K562 (cell line): ENCODE results near the gene TAF7L. TPM values are rescaled to one million over a fixed set of nuclear protein-coding genes. Genes with fewer than 3 reads are reported as not detected.

ENCODE experiments used
- ATAC-seq: fragments of 200-7000 bp; cut with Tn5 transposase; 3 replicates; pipeline ENCODE4 v1.9.1; 2020; ENCODE audit warnings: moderate library complexity
- BruUV-seq: library from RNA; stranded (reverse); fragments of 400-500 nt; replicated peaks from 2 replicates; lab custom pipeline; 2021; lab: Mats Ljungman, UMichigan
- CTCF ChIA-PET: fragments of 300-600 bp; formaldehyde crosslinking; extraction: SDS; loops from one replicate; lab custom pipeline; 2021; ENCODE audit warnings: low intra/inter-chr PET ratio; lab: Yijun Ruan, JAX
- POLR2A ChIA-PET: fragments of 300-600, 350-650 bp; sonication (Branson Sonifier 250); formaldehyde crosslinking; extraction: SDS; loops from one replicate; lab custom pipeline; 2021; ENCODE audit warnings: antibody characterized with exemption, inconsistent platforms; lab: Yijun Ruan, JAX
- DNase-seq, 4 experiments: peaks; one replicate each; pipeline versions ENCODE4 v3.0.0 to v3.0.0-alpha.2; 2011 to 2018; ENCODE audit warnings: low spot score in 3 of 4, mixed read lengths in 3 of 4; ENCODE audit errors: extremely low read depth in 1 of 4
- FAIRE-seq: peaks from 2 replicates; lab custom pipeline; 2011; peaks lifted over from hg19 to GRCh38; lab: Jason Lieb, UNC
- H2AFZ ChIP-seq: 2 replicates; pipeline ENCODE4 v1.6.0; 2011; ENCODE audit warnings: low read depth, low read length, control low read depth, inconsistent platforms
- H3K27ac ChIP-seq: fragments of 200-600 bp; 3 replicates; pipeline ENCODE4 v1.8.0; 2011; ENCODE audit warnings: low read depth, mild to moderate bottlenecking, control low read depth, inconsistent platforms, low read length, moderate library complexity, mixed read lengths; ENCODE audit errors: extremely low read depth
- H3K27me3 ChIP-seq, 2 experiments: fragments of 300-600 bp in 1 of 2; 2 replicates in 1 of 2; 3 replicates in 1 of 2; pipeline versions ENCODE4 v1.6.0 to v1.8.0; 2011; ENCODE audit warnings: inconsistent platforms in 2 of 2, low read length in 2 of 2, mild to moderate bottlenecking in 1 of 2, mixed read lengths in 1 of 2, moderate library complexity in 1 of 2; ENCODE audit not compliant: control insufficient read depth in 2 of 2, insufficient read depth in 2 of 2
- H3K36me3 ChIP-seq: fragments of 300-600 bp; 3 replicates; pipeline ENCODE4 v1.8.0; 2011; ENCODE audit warnings: mild to moderate bottlenecking, low read length, inconsistent platforms; ENCODE audit not compliant: control insufficient read depth, insufficient read depth
- H3K4me1 ChIP-seq, 2 experiments: fragments of 200-600 bp in 1 of 2; replicated peaks in 1 of 2; 2 replicates in 1 of 2; 3 replicates in 1 of 2; pipeline versions ENCODE4 v1.5.1 to v1.8.0; 2011; ENCODE audit warnings: inconsistent platforms in 2 of 2, low read length in 2 of 2, mild to moderate bottlenecking in 1 of 2, mixed read lengths in 1 of 2, moderate library complexity in 1 of 2; ENCODE audit not compliant: control insufficient read depth in 2 of 2, insufficient read depth in 2 of 2
- H3K4me2 ChIP-seq: 2 replicates; pipeline ENCODE4 v1.6.1; 2011; ENCODE audit warnings: low read length, control low read depth, inconsistent platforms, mixed read lengths; ENCODE audit not compliant: insufficient read depth
- H3K4me3 ChIP-seq: fragments of 200-600 bp; sonication (generic), shearing (Covaris generic); 2 replicates; pipeline ENCODE4 v1.5.1; 2016; ENCODE audit warnings: control low read depth, inconsistent platforms
- H3K79me2 ChIP-seq: fragments of 200-600 bp; 3 replicates; pipeline ENCODE4 v1.8.0; 2011; ENCODE audit warnings: low read length, inconsistent platforms; ENCODE audit not compliant: control insufficient read depth, insufficient read depth
- H3K9ac ChIP-seq, 2 experiments: 2 replicates each; pipeline versions ENCODE4 v1.6.0 to v1.6.1; 2011; ENCODE audit warnings: low read depth in 2 of 2, low read length in 2 of 2, control low read depth in 1 of 2, inconsistent platforms in 1 of 2, mild to moderate bottlenecking in 1 of 2, mixed read lengths in 1 of 2; ENCODE audit not compliant: insufficient read depth in 1 of 2
- H3K9me1 ChIP-seq: one replicate; pipeline ENCODE4 v1.6.0; 2011; ENCODE audit warnings: inconsistent platforms, mild to moderate bottlenecking, low read length, moderate library complexity; ENCODE audit not compliant: control insufficient read depth, insufficient read depth
- H3K9me3 ChIP-seq: replicated peaks from 2 replicates; pipeline ENCODE4 v1.5.1; 2011; ENCODE audit warnings: low read depth, low read length, inconsistent platforms; ENCODE audit not compliant: control insufficient read depth, insufficient read depth
- H4K20me1 ChIP-seq: replicated peaks from 2 replicates; pipeline ENCODE4 v1.6.1; 2011; ENCODE audit warnings: low read length, inconsistent platforms, mixed read lengths; ENCODE audit not compliant: control insufficient read depth, insufficient read depth
- ELK1 ChIP-seq: sonication (generic); formaldehyde crosslinking; IDR thresholded peaks from 2 replicates; pipeline ENCODE4 v1.8.1; 2022; ENCODE audit warnings: missing genetic modification reagents
- GABPA ChIP-seq: fragments of 200-800 bp; sonication (Bioruptor generic); conservative IDR thresholded peaks from 2 replicates; pipeline ENCODE4 v1.6.1; 2016; ENCODE audit warnings: low read depth, missing genetic modification characterization, missing compliant biosample characterization
- GATA2 ChIP-seq: sonication (generic); formaldehyde crosslinking; IDR thresholded peaks from 2 replicates; pipeline ENCODE4 v1.4.0; 2020; ENCODE audit warnings: mild to moderate bottlenecking, missing genetic modification reagents
- HDAC3 ChIP-seq: fragments of 450-650 bp; IDR thresholded peaks from 2 replicates; pipeline ENCODE4 v1.6.1; 2018; ENCODE audit warnings: borderline replicate concordance, mild to moderate bottlenecking, moderate library complexity; ENCODE audit not compliant: partially characterized antibody
- LCOR ChIP-seq: sonication (generic); formaldehyde crosslinking; IDR thresholded peaks from 2 replicates; pipeline ENCODE4 v1.8.0; 2022; ENCODE audit warnings: mild to moderate bottlenecking, missing genetic modification reagents
- MCM3 ChIP-seq: fragments of 450-650 bp; IDR thresholded peaks from 2 replicates; pipeline ENCODE4 v1.6.1; 2016
- NR1H2 ChIP-seq: sonication (generic); formaldehyde crosslinking; IDR thresholded peaks from 2 replicates; pipeline ENCODE4 v1.4.0; 2020; ENCODE audit warnings: mild to moderate bottlenecking, missing genetic modification reagents
- NR3C1 ChIP-seq: sonication (generic); formaldehyde crosslinking; IDR thresholded peaks from 2 replicates; pipeline ENCODE4 v1.8.1; 2022; ENCODE audit warnings: missing genetic modification reagents
- PTBP1 ChIP-seq: fragments of 200-400 bp; formaldehyde crosslinking; IDR thresholded peaks from 2 replicates; pipeline ENCODE4 v1.6.1; 2017; ENCODE audit warnings: low read depth, low read length
- RBM14 ChIP-seq: fragments of 200-400 bp; formaldehyde crosslinking; IDR thresholded peaks from 2 replicates; pipeline ENCODE4 v1.6.1; 2018; ENCODE audit warnings: low read depth, mild to moderate bottlenecking, low read length, moderate library complexity, borderline replicate concordance; ENCODE audit not compliant: insufficient read depth
- SLC30A9 ChIP-seq: fragments of 250-450 bp; sonication (Bioruptor Pico); IDR thresholded peaks from 2 replicates; pipeline ENCODE4 v1.8.0; 2022; ENCODE audit warnings: mild to moderate bottlenecking, moderate library complexity
- SNIP1 ChIP-seq: fragments of 450-650 bp; IDR thresholded peaks from 2 replicates; pipeline ENCODE4 v1.7.1; 2017; ENCODE audit warnings: low read depth, mild to moderate bottlenecking
- TCFL5 ChIP-seq: fragments of 250-450 bp; sonication (Bioruptor Pico); conservative IDR thresholded peaks from 2 replicates; pipeline ENCODE4 v1.6.1; 2021; ENCODE audit warnings: mild to moderate bottlenecking, moderate library complexity, matching md5 sums
- THRAP3 ChIP-seq: fragments of 450-650 bp; IDR thresholded peaks from 2 replicates; pipeline ENCODE4 v1.6.1; 2016; ENCODE audit warnings: mild to moderate bottlenecking, inconsistent platforms, borderline replicate concordance
- ZNF175 ChIP-seq: fragments of 200-800 bp; sonication (Bioruptor generic); IDR thresholded peaks from 2 replicates; pipeline ENCODE4 v1.6.1; 2016; ENCODE audit warnings: low read depth, mild to moderate bottlenecking, missing genetic modification characterization, missing compliant biosample characterization
- ZNF778 ChIP-seq: fragments of 450-650 bp; formaldehyde crosslinking; IDR thresholded peaks from 2 replicates; pipeline ENCODE4 v1.4.0; 2020; ENCODE audit warnings: mild to moderate bottlenecking, moderate library complexity
- WGBS: fragments of 100-300 bp; shearing (Covaris generic); methylation state at CpG from one replicate; pipeline ENCODE4 v1.1.6; 2016; ENCODE audit warnings: low coverage, mixed read lengths; ENCODE audit not compliant: insufficient coverage; ENCODE audit errors: missing lambda C conversion rate; 5-methylcytosine and 5-hydroxymethylcytosine counted together
- in situ Hi-C: fragments of 300-500 bp; cut with MboI; formaldehyde crosslinking; loops from 4 replicates; pipeline ENCODE4 v1.15.0; 2018; ENCODE audit warnings: inconsistent platforms, mixed read lengths
- intact Hi-C: fragments of 100-400 bp; cut with micrococcal nuclease; formaldehyde crosslinking; loops from 2 replicates; pipeline ENCODE4 v1.14.2; 2022
- polyA plus RNA-seq, 8 experiments: library from polyadenylated mRNA; depleted of rRNA in 4 of 8; stranded (reverse) in 5 of 8; unstranded in 3 of 8; fragments of >200 nt; fragmentation: Nextera tagmentation in 2 of 8; fragmentation: Illumina TruSeq in 1 of 8; extraction: Ambion mirVana in 2 of 8; extraction: Trizol in 1 of 8; gene quantifications; 2 replicates each; pipeline versions ENCODE4 v1.2.1 to v1.2.3, GENCODE V29; 2011 to 2014; ENCODE audit warnings: inconsistent platforms in 1 of 8, missing spikeins in 1 of 8
- total RNA-seq, 7 experiments: library from RNA; depleted of rRNA in 6 of 7; stranded (reverse); fragments of >200 nt in 6 of 7; fragmentation: Illumina TruSeq in 2 of 7; extraction: Trizol in 2 of 7; gene quantifications; 2 replicates each; pipeline versions ENCODE4 v1.2.1 to v1.2.3, GENCODE V29; 2011 to 2021; ENCODE audit warnings: low replicate concordance in 1 of 7
- TF ChIP-seq, protein P1 (sequence below): fragments of 250-450 bp; sonication (Bioruptor Pico); IDR thresholded peaks from 2 replicates; pipeline ENCODE4 v1.6.1; 2021; ENCODE audit warnings: mild to moderate bottlenecking
- TF ChIP-seq, protein P2 (sequence below): sonication (generic); formaldehyde crosslinking; IDR thresholded peaks from 2 replicates; pipeline ENCODE4 v1.8.0; 2022; ENCODE audit warnings: missing genetic modification reagents, mild to moderate bottlenecking, borderline replicate concordance
- TF ChIP-seq, protein P3 (sequence below), 3 experiments: IDR thresholded peaks in 2 of 3; conservative IDR thresholded peaks in 1 of 3; 2 replicates each; pipeline ENCODE4 v1.5.1; 2011 to 2012; ENCODE audit warnings: low read length in 3 of 3, mild to moderate bottlenecking in 3 of 3, control low read depth in 2 of 3, improper control_type of control experiment in 1 of 3, inconsistent platforms in 1 of 3, low read depth in 1 of 3, mixed read lengths in 1 of 3, moderate library complexity in 1 of 3; ENCODE audit not compliant: insufficient read depth in 2 of 3

TAF7L gene
- total and polyA plus RNA-seq, 9 of the 15 experiments (the other 6 are each of a cell fraction or from before 2014, with no cell fraction given), result 0.07 TPM; not detected in 6

DNA sequence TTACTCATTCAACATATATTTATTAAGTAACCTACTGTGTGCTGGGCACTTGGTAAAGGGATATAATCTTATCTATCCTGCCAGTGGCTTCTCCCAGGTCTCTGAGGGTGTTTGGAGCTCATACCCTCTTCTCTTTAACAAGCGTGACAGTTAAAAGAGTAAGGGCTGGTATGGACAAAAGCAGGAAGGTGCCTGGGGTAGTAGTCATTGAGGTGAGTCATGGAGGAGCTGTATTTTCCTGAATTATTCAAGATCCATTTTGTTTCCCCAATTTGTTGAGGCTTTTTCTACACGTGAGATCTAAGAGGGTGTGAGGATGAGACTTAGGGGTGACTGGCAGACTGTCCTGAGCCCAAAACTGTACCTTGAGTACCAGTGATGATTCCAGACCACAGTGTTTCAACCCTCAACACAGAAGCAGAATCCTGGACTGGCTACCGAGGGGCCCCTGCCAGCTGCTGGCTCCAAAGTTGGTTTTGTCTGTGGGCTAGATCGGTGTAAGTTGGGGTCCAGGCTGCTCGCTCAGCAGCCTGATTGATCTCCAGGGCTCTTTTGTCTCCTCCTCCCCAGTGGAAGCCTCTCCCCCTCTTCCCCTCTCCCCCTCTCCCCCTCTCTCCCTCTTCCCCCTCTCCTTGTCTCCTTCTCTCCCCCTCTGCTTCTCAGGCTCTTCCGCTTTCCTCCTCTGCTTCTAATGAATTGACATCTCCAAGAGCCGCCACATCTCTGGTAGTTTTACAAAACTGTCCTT lies 71.8 kb downstream of the TAF7L start, which contains the start of gene DRP2:
Gene DRP2, plus strand, starts transcription at position 671 of the 748 bp plus-strand sequence. CDS start 11,862 bp downstream, outside the sequence.
- no peak within 1 kb of the TSS for H3K9ac ChIP-seq
- intact Hi-C loops, result no loop called here
- WGBS, result 14% methylated on average over 2 of the region's 7 CpGs

More for the DNA sequence above, 71.8 kb downstream of the TAF7L start, which contains the start of gene DRP2:
- no peak within 1 kb of the TSS for H3K4me3 ChIP-seq
- DNase-seq, result no peak
- H3K9me1 ChIP-seq, result no peaks in the 10 kb centered on the region
- ATAC-seq, result no peak
- no peaks in the 10 kb centered on the region for H3K36me3 ChIP-seq
- H3K9me3 ChIP-seq, result no peaks in the 10 kb centered on the region
- no peaks in the 10 kb centered on the region for H3K4me1 ChIP-seq
- TF ChIP-seq GABPA (no peak), RBM14 (no peak), ZNF175 (CRISPR knock-in tag) (no peak), NR1H2 (CRISPR knock-in tag) (no peak), SLC30A9 (no peak), NR3C1 (CRISPR knock-in tag) (no peak), HDAC3 (no peak), MCM3 (no peak), ZNF778 (CRISPR knock-in tag) (no peak), LCOR (no peak), TCFL5 (no peak), ELK1 (CRISPR knock-in tag) (no peak), THRAP3 (no peak), PTBP1 (no peak), GATA2 (CRISPR knock-in tag) (no peak), SNIP1 (no peak)
- TF ChIP-seq, protein P1, sequence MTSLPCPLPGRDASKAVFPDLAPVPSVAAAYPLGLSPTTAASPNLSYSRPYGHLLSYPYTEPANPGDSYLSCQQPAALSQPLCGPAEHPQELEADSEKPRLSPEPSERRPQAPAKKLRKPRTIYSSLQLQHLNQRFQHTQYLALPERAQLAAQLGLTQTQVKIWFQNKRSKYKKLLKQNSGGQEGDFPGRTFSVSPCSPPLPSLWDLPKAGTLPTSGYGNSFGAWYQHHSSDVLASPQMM (CRISPR knock-in tag), result no peak
- TF ChIP-seq, protein P2, sequence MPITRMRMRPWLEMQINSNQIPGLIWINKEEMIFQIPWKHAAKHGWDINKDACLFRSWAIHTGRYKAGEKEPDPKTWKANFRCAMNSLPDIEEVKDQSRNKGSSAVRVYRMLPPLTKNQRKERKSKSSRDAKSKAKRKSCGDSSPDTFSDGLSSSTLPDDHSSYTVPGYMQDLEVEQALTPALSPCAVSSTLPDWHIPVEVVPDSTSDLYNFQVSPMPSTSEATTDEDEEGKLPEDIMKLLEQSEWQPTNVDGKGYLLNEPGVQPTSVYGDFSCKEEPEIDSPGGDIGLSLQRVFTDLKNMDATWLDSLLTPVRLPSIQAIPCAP (CRISPR knock-in tag), result no peak
- TF ChIP-seq, protein P3, sequence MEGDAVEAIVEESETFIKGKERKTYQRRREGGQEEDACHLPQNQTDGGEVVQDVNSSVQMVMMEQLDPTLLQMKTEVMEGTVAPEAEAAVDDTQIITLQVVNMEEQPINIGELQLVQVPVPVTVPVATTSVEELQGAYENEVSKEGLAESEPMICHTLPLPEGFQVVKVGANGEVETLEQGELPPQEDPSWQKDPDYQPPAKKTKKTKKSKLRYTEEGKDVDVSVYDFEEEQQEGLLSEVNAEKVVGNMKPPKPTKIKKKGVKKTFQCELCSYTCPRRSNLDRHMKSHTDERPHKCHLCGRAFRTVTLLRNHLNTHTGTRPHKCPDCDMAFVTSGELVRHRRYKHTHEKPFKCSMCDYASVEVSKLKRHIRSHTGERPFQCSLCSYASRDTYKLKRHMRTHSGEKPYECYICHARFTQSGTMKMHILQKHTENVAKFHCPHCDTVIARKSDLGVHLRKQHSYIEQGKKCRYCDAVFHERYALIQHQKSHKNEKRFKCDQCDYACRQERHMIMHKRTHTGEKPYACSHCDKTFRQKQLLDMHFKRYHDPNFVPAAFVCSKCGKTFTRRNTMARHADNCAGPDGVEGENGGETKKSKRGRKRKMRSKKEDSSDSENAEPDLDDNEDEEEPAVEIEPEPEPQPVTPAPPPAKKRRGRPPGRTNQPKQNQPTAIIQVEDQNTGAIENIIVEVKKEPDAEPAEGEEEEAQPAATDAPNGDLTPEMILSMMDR (IDR thresholded peaks at IDR 0.05 in 2 of 3, conservative IDR thresholded peaks at IDR 0.05 in 1 of 3; ENCODE audit: insufficient read depth in 2 of 3, low read depth in 1 of 3, low read length in 3 of 3), result no peak
- TF ChIP-seq, all 486 proteins: peak for 0
- no peaks in the 10 kb centered on the region for H4K20me1 ChIP-seq
- peaks cover 0 to 14% of the 10 kb centered on the region in 2 experiments; a peak in 3 of 5 replicates for H3K27me3 ChIP-seq
- POLR2A ChIA-PET, result no interaction called here
- H3K79me2 ChIP-seq, result no peaks in the 10 kb centered on the region
- H3K27ac ChIP-seq, result no peak within 1 kb of the TSS
- H2AFZ ChIP-seq, result no peak within 1 kb of the TSS
- CTCF ChIA-PET, result no interaction called here
- BruUV-seq, result no TSS peak
- in situ Hi-C loops, result no loop called here
- no peak for FAIRE-seq
- no peak within 1 kb of the TSS for H3K4me2 ChIP-seq
